ENCODE data around the gene LRRC28.

GRCh38 chr15:99265541-99266070 is 14.3 kb downstream of the LRRC28 start:
- TF ChIP-seq POLR2A (IDR thresholded peaks at IDR 0.05; ENCODE audit: low read depth, low read length) (no peak), CTCF (conservative IDR thresholded peaks at IDR 0.05; ENCODE audit: low read depth, low read length) (no peak)
